ENCODE data around the gene SCFD2. TPM values are rescaled to one million over a fixed set of nuclear protein-coding genes. Genes with fewer than 3 reads are reported as not detected.

The SCFD2 gene
- total and polyA plus RNA-seq, 2 donors (not counting 3 experiments of a cell fraction or from before 2014, with no cell fraction given), result 12.3 to 22.8 TPM

- DNase-seq (ENCODE audit: low read depth, low spot score) (no peak), FAIRE-seq (no peak)
- Histone ChIP-seq H4K20me1 (replicated peaks; ENCODE audit: control insufficient read depth, extremely low read depth, insufficient read depth, low read length) (no peaks in the 10 kb centered on the region), H3K9me3 (replicated peaks; ENCODE audit: control insufficient read depth, insufficient read depth, low read length) (no peaks in the 10 kb centered on the region), H3K27me3 (ENCODE audit: control insufficient read depth in 2 of 2, insufficient read depth in 2 of 2, low read length in 2 of 2) (no peaks in the 10 kb centered on the region), H2AFZ (ENCODE audit: low read depth, low read length) (no peak overlapping the region), H3K9ac (replicated peaks; ENCODE audit: extremely low read depth, insufficient read depth, low read length) (no peak overlapping the region), H3K79me2 (ENCODE audit: control insufficient read depth, insufficient read depth, low read length) (no peaks in the 10 kb centered on the region), H3K4me1 (ENCODE audit: control insufficient read depth, extremely low read depth, insufficient read depth, low read length) (peaks cover 13% of the 10 kb centered on the region), H3K27ac (ENCODE audit: insufficient read depth, low read depth, low read length) (no peak overlapping the region), H3K4me3 (replicated peaks in 1 of 3; ENCODE audit: insufficient read depth in 1 of 3, low read depth in 1 of 3, low read length in 3 of 3) (no peak overlapping the region), H3K9me1 (replicated peaks; ENCODE audit: control insufficient read depth, extremely low read depth, insufficient read depth, low read length) (no peaks in the 10 kb centered on the region), H3K36me3 (ENCODE audit: control insufficient read depth in 2 of 2, extremely low read depth in 1 of 2, insufficient read depth in 2 of 2, low read length in 2 of 2) (no peaks in the 10 kb centered on the region), H3K4me2 (ENCODE audit: insufficient read depth, low read length) (no peak overlapping the region)
- dilution Hi-C loops (cut with MboI; ENCODE audit: extremely low pct_ligation_motif_present, low sequenced_read_pairs), result no loop called here
- ChIA-PET CTCF (interaction anchor here (0.8 to 6.2 kb wide), 13 partner anchors 17 to 1220 kb away, joined by 3 to 145 read pairs (median 4); partner anchors contain the start of gene PDGFRA), POLR2A (no interaction called here)
- intact Hi-C loops (cut with micrococcal nuclease), result loop anchor here (10.0 kb wide), 4 partner anchors 351 to 541 kb away; partner anchors contain the start of gene SCFD2
- no peak for TF ChIP-seq MAX (IDR thresholded peaks at IDR 0.05; ENCODE audit: insufficient read depth, insufficient read length)
- no peak for TF ChIP-seq POLR2AphosphoS5 (IDR thresholded peaks at IDR 0.05; ENCODE audit: insufficient read depth, low read depth, low read length)
- TF ChIP-seq POLR2A (IDR thresholded peaks at IDR 0.05; ENCODE audit: low read depth, low read length), result no peak
- no peak for TF ChIP-seq CTCF (IDR thresholded peaks at IDR 0.05; ENCODE audit: extremely low read depth in 1 of 2, insufficient read depth in 1 of 2, low read depth in 1 of 2, low read length in 2 of 2)
- no peak for TF ChIP-seq EZH2 (IDR thresholded peaks at IDR 0.05; ENCODE audit: borderline replicate concordance, low read depth, low read length, severe bottlenecking)
- TF ChIP-seq GATA2 (IDR thresholded peaks at IDR 0.05; ENCODE audit: insufficient read depth, insufficient read length, low read depth, low read length), result no peak
- TF ChIP-seq JUN (IDR thresholded peaks at IDR 0.05; ENCODE audit: borderline replicate concordance, insufficient read depth, insufficient read length, low read depth), result no peak
- TF ChIP-seq FOS (IDR thresholded peaks at IDR 0.05; ENCODE audit: borderline replicate concordance, insufficient read depth, low read length), result no peak
- TF ChIP-seq MYC (IDR thresholded peaks at IDR 0.05; ENCODE audit: low read depth, low read length), result no peak
- no TSS peak for BruUV-seq (replicated peaks)
Measured at GRCh38 chr4:53013873-53014775, 351.7 kb downstream of the SCFD2 start.
